H1 (cell line): ENCODE results near the gene GOLGA1. TPM values are rescaled to one million over a fixed set of nuclear protein-coding genes. Genes with fewer than 3 reads are reported as not detected.

Source experiments
- CTCF ChIA-PET: fragments of 300-600 bp; sonication (Branson Sonifier 250); formaldehyde crosslinking; loops from one replicate; lab custom pipeline; 2021; ENCODE audit not compliant: partially characterized antibody; lab: Charles Lee
- POLR2A ChIA-PET: fragments of 300-600 bp; sonication (Branson Sonifier 250); formaldehyde crosslinking; loops from one replicate; lab custom pipeline; 2021; ENCODE audit warnings: inconsistent platforms; ENCODE audit not compliant: partially characterized antibody; lab: Charles Lee
- DNase-seq, 2 experiments: peaks; one replicate each; pipeline versions ENCODE4 v3.0.0 to v3.0.0-alpha.2; 2010 to 2022; ENCODE audit warnings: low spot score in 2 of 2, low read depth in 1 of 2, mixed read lengths in 1 of 2
- FAIRE-seq: peaks from 2 replicates; lab custom pipeline; 2011; peaks lifted over from hg19 to GRCh38; lab: Jason Lieb, UNC
- H2AFZ ChIP-seq: 2 replicates; pipeline ENCODE4 v1.8.1; 2012; ENCODE audit warnings: low read length, inconsistent platforms
- H2AK5ac ChIP-seq: 2 replicates; pipeline ENCODE4 v1.6.1; 2013; ENCODE audit warnings: low read depth, low read length
- H2BK120ac ChIP-seq: replicated peaks from 2 replicates; pipeline ENCODE3; 2013; ENCODE audit warnings: low read depth, low read length, inconsistent platforms
- H2BK12ac ChIP-seq: 2 replicates; pipeline ENCODE4 v1.6.1; 2013; ENCODE audit warnings: low read depth, low read length
- H2BK15ac ChIP-seq: 2 replicates; pipeline ENCODE4 v1.6.1; 2013; ENCODE audit warnings: low read length
- H2BK20ac ChIP-seq: 2 replicates; pipeline ENCODE4 v1.6.1; 2013; ENCODE audit warnings: low read length
- H2BK5ac ChIP-seq: 2 replicates; pipeline ENCODE4 v1.6.1; 2013; ENCODE audit warnings: low read depth, low read length
- H3K14ac ChIP-seq: 2 replicates; pipeline ENCODE4 v1.6.1; 2013; ENCODE audit warnings: inconsistent platforms; ENCODE audit not compliant: insufficient read length
- H3K18ac ChIP-seq: 2 replicates; pipeline ENCODE4 v1.6.1; 2013; ENCODE audit warnings: low read length; ENCODE audit errors: extremely low read depth
- H3K23ac ChIP-seq: 2 replicates; pipeline ENCODE4 v1.6.1; 2013; ENCODE audit warnings: inconsistent platforms; ENCODE audit not compliant: insufficient read length
- H3K23me2 ChIP-seq: 2 replicates; pipeline ENCODE4 v1.6.1; 2013; ENCODE audit warnings: low read depth, low read length
- H3K27ac ChIP-seq: 2 replicates; pipeline ENCODE4 v1.6.1; 2011; ENCODE audit warnings: low read depth, low read length, inconsistent platforms
- H3K27me3 ChIP-seq, 4 experiments: replicated peaks in 1 of 4; 1 replicate in 1 of 4; 2 replicates in 3 of 4; pipeline versions ENCODE4 v1.6.1 to v1.8.1; 2011 to 2013; ENCODE audit warnings: low read length in 3 of 4, mild to moderate bottlenecking in 3 of 4, inconsistent platforms in 2 of 4, mixed read lengths in 2 of 4, moderate library complexity in 1 of 4; ENCODE audit not compliant: control insufficient read depth in 3 of 4, insufficient read depth in 3 of 4; ENCODE audit errors: extremely low read depth in 1 of 4
- H3K36me3 ChIP-seq, 4 experiments: 2 replicates each; pipeline versions ENCODE4 v1.6.1 to v1.8.1; 2011 to 2013; ENCODE audit warnings: mild to moderate bottlenecking in 4 of 4, low read length in 3 of 4, moderate library complexity in 2 of 4, control low read depth in 1 of 4, inconsistent platforms in 1 of 4; ENCODE audit not compliant: insufficient read depth in 4 of 4, control insufficient read depth in 2 of 4
- H3K4ac ChIP-seq: replicated peaks from 2 replicates; pipeline ENCODE3; 2013; ENCODE audit warnings: low read length, low read depth, mixed read lengths, inconsistent platforms; ENCODE audit not compliant: insufficient read length
- H3K4me1 ChIP-seq, 4 experiments: replicated peaks in 1 of 4; 1 replicate in 1 of 4; 2 replicates in 3 of 4; pipeline versions ENCODE4 v1.6.1 to v1.8.1; 2011 to 2013; ENCODE audit warnings: low read length in 3 of 4, inconsistent platforms in 2 of 4, mixed read lengths in 1 of 4; ENCODE audit not compliant: insufficient read depth in 4 of 4, control insufficient read depth in 3 of 4
- H3K4me2 ChIP-seq, 2 experiments: 2 replicates each; pipeline versions ENCODE4 v1.6.1 to v1.8.1; 2011 to 2013; ENCODE audit warnings: low read depth in 2 of 2, low read length in 2 of 2, control low read depth in 1 of 2, inconsistent platforms in 1 of 2, mild to moderate bottlenecking in 1 of 2; ENCODE audit not compliant: insufficient read depth in 1 of 2
- H3K4me3 ChIP-seq, 4 experiments: fragments of 200-600, 300-600 bp in 1 of 4; sonication (generic), shearing (Covaris generic), sonication (Bioruptor Twin) in 1 of 4; 2 replicates each; pipeline versions ENCODE4 v1.5.1 to v1.8.1; 2011 to 2016; ENCODE audit warnings: low read length in 4 of 4, low read depth in 3 of 4, control low read depth in 2 of 4, inconsistent platforms in 2 of 4, mild to moderate bottlenecking in 2 of 4, mixed read lengths in 1 of 4, moderate library complexity in 1 of 4; ENCODE audit not compliant: insufficient read depth in 2 of 4; ENCODE audit errors: extremely low read depth in 1 of 4
- H3K56ac ChIP-seq: replicated peaks from 2 replicates; pipeline ENCODE3; 2013; ENCODE audit warnings: low read depth, mild to moderate bottlenecking, mixed read lengths, low read length, inconsistent platforms; ENCODE audit not compliant: insufficient read length
- H3K79me1 ChIP-seq: 2 replicates; pipeline ENCODE4 v1.6.1; 2013; ENCODE audit warnings: low read depth, low read length, control low read depth
- H3K79me2 ChIP-seq, 2 experiments: 2 replicates each; pipeline versions ENCODE4 v1.6.1 to v1.8.1; 2012 to 2013; ENCODE audit warnings: low read length in 2 of 2, mild to moderate bottlenecking in 2 of 2, inconsistent platforms in 1 of 2; ENCODE audit not compliant: insufficient read depth in 2 of 2, control insufficient read depth in 1 of 2
- H3K9ac ChIP-seq, 4 experiments: replicated peaks in 1 of 4; 1 replicate in 1 of 4; 2 replicates in 3 of 4; pipeline versions ENCODE4 v1.6.1 to v1.8.1; 2011 to 2013; ENCODE audit warnings: low read depth in 3 of 4, low read length in 3 of 4, control low read depth in 2 of 4, mild to moderate bottlenecking in 2 of 4, moderate library complexity in 2 of 4, inconsistent platforms in 1 of 4; ENCODE audit errors: extremely low read depth in 1 of 4
- H3K9me3 ChIP-seq, 2 experiments: 2 replicates each; pipeline versions ENCODE4 v1.6.1 to v1.8.1; 2012 to 2013; ENCODE audit warnings: mild to moderate bottlenecking in 2 of 2, moderate library complexity in 2 of 2, control low read depth in 1 of 2, inconsistent platforms in 1 of 2, low read depth in 1 of 2, low read length in 1 of 2, mixed read lengths in 1 of 2; ENCODE audit not compliant: insufficient read depth in 2 of 2
- H4K20me1 ChIP-seq, 2 experiments: replicated peaks in 1 of 2; 2 replicates each; pipeline versions ENCODE3 to v1.8.1; 2011 to 2013; ENCODE audit warnings: inconsistent platforms in 2 of 2, low read length in 2 of 2, mild to moderate bottlenecking in 1 of 2; ENCODE audit not compliant: insufficient read depth in 2 of 2, control insufficient read depth in 1 of 2
- H4K5ac ChIP-seq: 2 replicates; pipeline ENCODE4 v1.6.1; 2013; ENCODE audit warnings: low read length, low read depth, mixed read lengths, inconsistent platforms; ENCODE audit not compliant: insufficient read length
- H4K8ac ChIP-seq: 2 replicates; pipeline ENCODE4 v1.8.0; 2013; ENCODE audit warnings: mild to moderate bottlenecking, moderate library complexity, low read length, inconsistent platforms; ENCODE audit not compliant: insufficient read depth; ENCODE audit errors: extremely low read depth
- H4K91ac ChIP-seq: replicated peaks from 2 replicates; pipeline ENCODE3; 2013; ENCODE audit warnings: low read length, mixed read lengths, inconsistent platforms; ENCODE audit not compliant: insufficient read length
- PHF8 ChIP-seq: fragments of 200-600 bp; sonication (generic); conservative IDR thresholded peaks from 2 replicates; pipeline ENCODE4 v1.7.1; 2012; ENCODE audit warnings: low read depth, mild to moderate bottlenecking, inconsistent platforms, low read length, moderate library complexity
- WGBS, 2 experiments: shearing (Covaris generic) in 1 of 2; methylation state at CpG; one replicate each; pipeline versions ENCODE4 v1.1.6 to v1.1.7; 2013 to 2015; ENCODE audit warnings: low lambda C conversion rate in 2 of 2, mixed read lengths in 2 of 2, inconsistent platforms in 1 of 2, low coverage in 1 of 2, missing lambda C conversion rate in 1 of 2; ENCODE audit not compliant: insufficient replicate concordance in 2 of 2, insufficient coverage in 1 of 2, insufficient read length in 1 of 2; ENCODE audit errors: extremely low coverage in 1 of 2, missing lambda C conversion rate in 1 of 2; 5-methylcytosine and 5-hydroxymethylcytosine counted together
- long read RNA-seq, 2 experiments: library from RNA in 1 of 2; library from capped mRNA in 1 of 2; stranded (forward); transcript quantifications; one replicate each; pipeline ENCODE4 v2.0.0, GENCODE V29; 2021; ENCODE audit warnings: inconsistent platforms in 1 of 2
- polyA minus RNA-seq, 3 experiments: library from RNA; depleted of rRNA, polyadenylated mRNA; stranded (reverse); fragments of >200 nt; gene quantifications; 1 replicate in 2 of 3; 2 replicates in 1 of 3; pipeline ENCODE4 v1.2.3, GENCODE V29; 2011
- polyA plus RNA-seq, 7 experiments: library from polyadenylated mRNA; depleted of rRNA in 3 of 7; stranded (reverse) in 5 of 7; unstranded in 2 of 7; fragments of >200 nt in 5 of 7; fragments of 200-250 nt in 2 of 7; gene quantifications; 1 replicate in 5 of 7; 2 replicates in 1 of 7; 4 replicates in 1 of 7; pipeline versions ENCODE4 v1.2.1 to v1.2.3, GENCODE V29; 2011 to 2013; ENCODE audit warnings: missing spikeins in 2 of 7, mixed read lengths in 2 of 7
- total RNA-seq: library from RNA; stranded (reverse); fragmentation: NEBNext Ultra II Directional; extraction: Animal tissue kit (Norgen Biotek cat#: 25700); gene quantifications from 2 replicates; pipeline ENCODE4 v1.2.1, GENCODE V29; 2021
- TF ChIP-seq, protein P1 (sequence below), 3 experiments: IDR thresholded peaks; 1 replicate in 2 of 3; 2 replicates in 1 of 3; pipeline versions ENCODE4 v1.5.1 to v1.6.1; 2011; ENCODE audit warnings: low read length in 3 of 3, mild to moderate bottlenecking in 3 of 3, inconsistent platforms in 2 of 3, low read depth in 1 of 3, moderate library complexity in 1 of 3; ENCODE audit not compliant: insufficient read depth in 1 of 3; ENCODE audit errors: control extremely low read depth in 1 of 3

GOLGA1 gene, protein sequence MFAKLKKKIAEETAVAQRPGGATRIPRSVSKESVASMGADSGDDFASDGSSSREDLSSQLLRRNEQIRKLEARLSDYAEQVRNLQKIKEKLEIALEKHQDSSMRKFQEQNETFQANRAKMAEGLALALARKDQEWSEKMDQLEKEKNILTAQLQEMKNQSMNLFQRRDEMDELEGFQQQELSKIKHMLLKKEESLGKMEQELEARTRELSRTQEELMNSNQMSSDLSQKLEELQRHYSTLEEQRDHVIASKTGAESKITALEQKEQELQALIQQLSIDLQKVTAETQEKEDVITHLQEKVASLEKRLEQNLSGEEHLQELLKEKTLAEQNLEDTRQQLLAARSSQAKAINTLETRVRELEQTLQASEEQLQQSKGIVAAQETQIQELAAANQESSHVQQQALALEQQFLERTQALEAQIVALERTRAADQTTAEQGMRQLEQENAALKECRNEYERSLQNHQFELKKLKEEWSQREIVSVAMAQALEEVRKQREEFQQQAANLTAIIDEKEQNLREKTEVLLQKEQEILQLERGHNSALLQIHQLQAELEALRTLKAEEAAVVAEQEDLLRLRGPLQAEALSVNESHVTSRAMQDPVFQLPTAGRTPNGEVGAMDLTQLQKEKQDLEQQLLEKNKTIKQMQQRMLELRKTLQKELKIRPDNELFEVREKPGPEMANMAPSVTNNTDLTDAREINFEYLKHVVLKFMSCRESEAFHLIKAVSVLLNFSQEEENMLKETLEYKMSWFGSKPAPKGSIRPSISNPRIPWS
- 6.5 and 9.6 TPM in 2 replicates for total RNA-seq
- polyA plus RNA-seq (2011; rRNA removed) = 4.8 and 6.3 TPM in 2 replicates
- polyA plus RNA-seq (2011; cell fraction: cytosol; rRNA removed) = 6.3 TPM
- 12.7 TPM for polyA plus RNA-seq (2011; cell fraction: nucleus; rRNA removed)
- 3.9 to 5.7 TPM (median 4.7 TPM) in 4 replicates for polyA plus RNA-seq (2012, experiment 1 of 2)
- 0.30 TPM for polyA plus RNA-seq (2012, experiment 2 of 2)
- 4.8 TPM for polyA plus RNA-seq (2013, experiment 1 of 2)
- 5.5 TPM for polyA plus RNA-seq (2013, experiment 2 of 2)
- 6.0 and 11.7 TPM in 2 replicates for polyA minus RNA-seq (2011; rRNA and poly(A)+ RNA removed)
- polyA minus RNA-seq (2011; cell fraction: cytosol; rRNA and poly(A)+ RNA removed) = 4.1 TPM
- polyA minus RNA-seq (2011; cell fraction: nucleus; rRNA and poly(A)+ RNA removed) = 7.7 TPM
- long read RNA-seq, experiment 1, partial matches to known transcripts = 3 of 4 reads
- long read RNA-seq, experiment 1, other reads (novel, unspliced or antisense) = 0 of 4 reads
- long read RNA-seq, experiment 2, partial matches to known transcripts = 1 of 3 reads
- long read RNA-seq, experiment 2, other reads (novel, unspliced or antisense) = 2 of 3 reads

DNA sequence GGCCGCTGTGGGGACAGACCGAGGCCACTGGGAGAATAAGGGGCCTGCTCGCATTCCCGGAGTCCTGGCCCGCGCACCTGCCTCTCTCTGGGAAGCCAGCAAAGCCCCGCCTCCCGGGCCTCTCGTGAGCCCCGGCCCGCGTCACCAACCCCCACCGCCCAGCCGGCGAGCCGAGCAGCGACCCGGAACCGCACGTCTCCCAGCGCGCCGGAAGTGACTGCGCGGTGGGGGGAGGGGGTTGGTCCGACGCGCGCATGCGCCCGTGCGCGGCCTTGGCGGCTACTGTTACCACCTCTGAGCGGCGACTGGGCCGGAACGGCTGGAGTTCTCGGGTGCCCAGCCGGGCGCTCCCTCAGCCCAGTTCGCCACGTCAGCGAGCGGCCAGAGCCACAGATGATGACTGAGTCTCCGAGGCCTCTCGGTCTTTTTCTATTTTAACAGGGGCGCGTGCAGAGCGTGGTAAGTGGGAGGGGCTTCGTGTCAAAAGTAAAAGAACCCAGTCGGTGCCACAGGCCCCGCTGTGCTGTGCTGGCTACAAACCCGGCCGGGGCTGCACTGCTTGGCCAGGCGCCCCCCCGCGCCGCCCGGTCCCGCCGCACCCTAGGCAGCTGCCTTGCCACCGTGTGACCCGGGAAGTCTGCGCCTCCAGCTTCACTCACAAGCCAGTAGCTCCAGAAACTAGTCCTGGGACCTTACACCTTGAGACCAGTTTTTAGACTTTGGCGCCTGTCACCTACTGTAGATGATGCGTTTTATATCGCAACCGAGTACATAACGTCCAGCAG is at the start of gene GOLGA1:
GOLGA1 (minus strand) TSS at position 190 of the 785 bp plus-strand sequence. CDS start 2,372 bp downstream, outside the sequence.
- Histone ChIP-seq H3K23ac (no peak within 1 kb of the TSS), H2AK5ac (no peak within 1 kb of the TSS), H3K9me3 (no peaks in the 10 kb centered on the region), H2BK120ac (no peak within 1 kb of the TSS), H4K20me1 (no peaks in the 10 kb centered on the region), H2BK12ac (peak within 1 kb of the TSS; percentile 40; the same call in 1 of the 2 replicates), H3K18ac (peak within 1 kb of the TSS; percentile 55), H2AFZ (peak within 1 kb of the TSS; percentile 63; the same call in 1 of the 2 replicates), H3K27ac (peak within 1 kb of the TSS; percentile 69; the same call in 1 of the 2 replicates), H3K4me2 (peak within 1 kb of the TSS; percentile 77 to 93), H3K79me1 (no peaks in the 10 kb centered on the region), H4K5ac (peak within 1 kb of the TSS; percentile 35), H3K14ac (no peak within 1 kb of the TSS), H3K9ac (peak within 1 kb of the TSS; percentile 63 to 76 (median 66)), H2BK5ac (peak within 1 kb of the TSS; percentile 3; the same call in 1 of the 2 replicates), H4K91ac (no peak within 1 kb of the TSS), H3K4me3 (peak within 1 kb of the TSS; percentile 76 to 89 (median 80)), H3K4me1 (peaks cover 0 to 2% (median 0%) of the 10 kb centered on the region in 4 experiments; a peak in 2 of 7 replicates), H4K8ac (peak within 1 kb of the TSS; percentile 81), H3K79me2 (no peaks in the 10 kb centered on the region), H3K23me2 (0 out of 2 replicates have a peak, but pooled peaks cover 4% of the 10 kb centered on the region), H3K27me3 (no peaks in the 10 kb centered on the region; a peak in 1 of 7 replicates), H2BK15ac (no peak within 1 kb of the TSS), H2BK20ac (no peak within 1 kb of the TSS), H3K4ac (no peak within 1 kb of the TSS), H3K36me3 (0 out of 8 replicates have a peak, but pooled peaks cover 0 to under 1% (median 0%) of the 10 kb centered on the region in 4 experiments), H3K56ac (no peak within 1 kb of the TSS)
- CTCF ChIA-PET = no interaction called here
- 1% methylated on average over 60 of the region's 70 CpGs; no CpG with 5 or more reads in 1 of the 2 experiments for WGBS, 2 experiments
- DNase-seq (peak; percentile 84 to 97), FAIRE-seq (no peak)
- POLR2A ChIA-PET = no interaction called here
- TF ChIP-seq, protein P1, sequence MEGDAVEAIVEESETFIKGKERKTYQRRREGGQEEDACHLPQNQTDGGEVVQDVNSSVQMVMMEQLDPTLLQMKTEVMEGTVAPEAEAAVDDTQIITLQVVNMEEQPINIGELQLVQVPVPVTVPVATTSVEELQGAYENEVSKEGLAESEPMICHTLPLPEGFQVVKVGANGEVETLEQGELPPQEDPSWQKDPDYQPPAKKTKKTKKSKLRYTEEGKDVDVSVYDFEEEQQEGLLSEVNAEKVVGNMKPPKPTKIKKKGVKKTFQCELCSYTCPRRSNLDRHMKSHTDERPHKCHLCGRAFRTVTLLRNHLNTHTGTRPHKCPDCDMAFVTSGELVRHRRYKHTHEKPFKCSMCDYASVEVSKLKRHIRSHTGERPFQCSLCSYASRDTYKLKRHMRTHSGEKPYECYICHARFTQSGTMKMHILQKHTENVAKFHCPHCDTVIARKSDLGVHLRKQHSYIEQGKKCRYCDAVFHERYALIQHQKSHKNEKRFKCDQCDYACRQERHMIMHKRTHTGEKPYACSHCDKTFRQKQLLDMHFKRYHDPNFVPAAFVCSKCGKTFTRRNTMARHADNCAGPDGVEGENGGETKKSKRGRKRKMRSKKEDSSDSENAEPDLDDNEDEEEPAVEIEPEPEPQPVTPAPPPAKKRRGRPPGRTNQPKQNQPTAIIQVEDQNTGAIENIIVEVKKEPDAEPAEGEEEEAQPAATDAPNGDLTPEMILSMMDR (IDR thresholded peaks at IDR 0.05; ENCODE audit: control extremely low read depth in 1 of 3, insufficient read depth in 1 of 3, low read depth in 1 of 3, low read length in 3 of 3) = no peak; a peak in 1 of 4 replicates
- TF ChIP-seq PHF8 = peak; percentile 52
